NT2/D1 (cell line): ENCODE data around the gene C10orf120.

Experiments used
- DNase-seq: peaks from one replicate; pipeline ENCODE4 v3.0.0-alpha.2; 2011; ENCODE audit warnings: low read depth, low spot score
- H3K27me3 ChIP-seq: 2 replicates; pipeline ENCODE4 v1.6.0; 2011; ENCODE audit warnings: mild to moderate bottlenecking; ENCODE audit not compliant: insufficient read length, insufficient read depth
- H3K36me3 ChIP-seq: 2 replicates; pipeline ENCODE4 v1.6.1; 2011; ENCODE audit warnings: mild to moderate bottlenecking, low read length, mixed read lengths; ENCODE audit not compliant: insufficient read depth, insufficient read length
- H3K4me1 ChIP-seq: 2 replicates; pipeline ENCODE4 v1.5.1; 2011; ENCODE audit not compliant: insufficient read depth, insufficient read length
- H3K4me3 ChIP-seq: 2 replicates; pipeline ENCODE4 v1.5.1; 2011; ENCODE audit warnings: low read depth; ENCODE audit not compliant: insufficient read length
- H3K9ac ChIP-seq: 2 replicates; pipeline ENCODE4 v1.6.0; 2011; ENCODE audit warnings: low read depth; ENCODE audit not compliant: insufficient read length
- H3K9me3 ChIP-seq: 2 replicates; pipeline ENCODE4 v1.5.1; 2011; ENCODE audit warnings: mild to moderate bottlenecking, low read length; ENCODE audit not compliant: insufficient read depth
- SUZ12 ChIP-seq: IDR thresholded peaks from 2 replicates; pipeline ENCODE4 v1.6.1; 2011; ENCODE audit not compliant: insufficient read length, insufficient read depth; ENCODE audit errors: extremely low read depth
- YY1 ChIP-seq: IDR thresholded peaks from 2 replicates; pipeline ENCODE4 v1.6.1; 2011; ENCODE audit not compliant: insufficient read length, insufficient read depth
- ZNF274 ChIP-seq: IDR thresholded peaks from 2 replicates; pipeline ENCODE4 v1.6.1; 2011; ENCODE audit warnings: mild to moderate bottlenecking, low read depth, low read length

Gene C10orf120

GRCh38 chr10:122663516-122664130 lies 36.0 kb downstream of the C10orf120 start:
- DNase-seq: no peak
- H3K27me3 ChIP-seq: no peaks in the 10 kb centered on the region
- no peaks in the 10 kb centered on the region for H3K9me3 ChIP-seq
- TF ChIP-seq YY1 (no peak), ZNF274 (no peak), SUZ12 (no peak)
- no peak overlapping the region for H3K9ac ChIP-seq
- H3K4me1 ChIP-seq: peaks cover 2% of the 10 kb centered on the region
- no peaks in the 10 kb centered on the region for H3K36me3 ChIP-seq
- H3K4me3 ChIP-seq: no peak overlapping the region

- H3K27me3 ChIP-seq: no peaks in the 10 kb centered on the region
- no peak overlapping the region for H3K9ac ChIP-seq
- no peaks in the 10 kb centered on the region for H3K4me1 ChIP-seq
- no peak for DNase-seq
- no peaks in the 10 kb centered on the region for H3K9me3 ChIP-seq
- H3K36me3 ChIP-seq: no peaks in the 10 kb centered on the region
- H3K4me3 ChIP-seq: no peak overlapping the region
- no peak for TF ChIP-seq YY1
- TF ChIP-seq SUZ12: no peak
- TF ChIP-seq ZNF274: no peak
Observed at GRCh38 chr10:122662231-122662630, 37.4 kb downstream of the C10orf120 start.

- Histone ChIP-seq H3K9me3 (no peaks in the 10 kb centered on the region), H3K36me3 (no peaks in the 10 kb centered on the region), H3K27me3 (no peaks in the 10 kb centered on the region), H3K9ac (no peak overlapping the region), H3K4me1 (no peaks in the 10 kb centered on the region), H3K4me3 (no peak overlapping the region)
- no peak for TF ChIP-seq SUZ12
- no peak for TF ChIP-seq ZNF274
- no peak for TF ChIP-seq YY1
- DNase-seq: no peak
Observed at GRCh38 chr10:122660696-122661095, 39.0 kb downstream of the C10orf120 start.

GRCh38 chr10:122659651-122660050 lies 40.0 kb downstream of the C10orf120 start:
- Histone ChIP-seq H3K27me3 (no peaks in the 10 kb centered on the region), H3K4me3 (no peak overlapping the region), H3K9me3 (no peaks in the 10 kb centered on the region), H3K9ac (no peak overlapping the region), H3K4me1 (no peaks in the 10 kb centered on the region), H3K36me3 (no peaks in the 10 kb centered on the region)
- DNase-seq: no peak
- TF ChIP-seq SUZ12 (no peak), ZNF274 (no peak), YY1 (no peak)

GRCh38 chr10:122659126-122659525 lies 40.5 kb downstream of the C10orf120 start:
- Histone ChIP-seq H3K4me3 (no peak overlapping the region), H3K27me3 (no peaks in the 10 kb centered on the region), H3K4me1 (no peaks in the 10 kb centered on the region), H3K9me3 (no peaks in the 10 kb centered on the region), H3K9ac (no peak overlapping the region), H3K36me3 (no peaks in the 10 kb centered on the region)
- TF ChIP-seq ZNF274 (no peak), YY1 (no peak)
- DNase-seq: no peak

- TF ChIP-seq YY1 (no peak), SUZ12 (no peak)
- no peaks in the 10 kb centered on the region for H3K4me1 ChIP-seq
- H3K27me3 ChIP-seq: no peaks in the 10 kb centered on the region
- no peak for DNase-seq
- no peak overlapping the region for H3K9ac ChIP-seq
- no peak overlapping the region for H3K4me3 ChIP-seq
- no peaks in the 10 kb centered on the region for H3K36me3 ChIP-seq
- no peaks in the 10 kb centered on the region for H3K9me3 ChIP-seq
Observed at GRCh38 chr10:122658356-122659049, 41.1 kb downstream of the C10orf120 start.

GRCh38 chr10:122657729-122658128 lies 41.9 kb downstream of the C10orf120 start:
- H3K4me1 ChIP-seq: no peaks in the 10 kb centered on the region
- TF ChIP-seq SUZ12 (no peak), YY1 (no peak), ZNF274 (no peak)
- H3K9ac ChIP-seq: no peak overlapping the region
- no peaks in the 10 kb centered on the region for H3K36me3 ChIP-seq
- no peaks in the 10 kb centered on the region for H3K27me3 ChIP-seq
- no peak for DNase-seq
- no peak overlapping the region for H3K4me3 ChIP-seq
- H3K9me3 ChIP-seq: no peaks in the 10 kb centered on the region

GRCh38 chr10:122657255-122657654 lies 42.4 kb downstream of the C10orf120 start:
- Histone ChIP-seq H3K9me3 (no peaks in the 10 kb centered on the region), H3K4me1 (no peaks in the 10 kb centered on the region), H3K4me3 (no peak overlapping the region), H3K36me3 (no peaks in the 10 kb centered on the region), H3K9ac (no peak overlapping the region), H3K27me3 (no peaks in the 10 kb centered on the region)
- DNase-seq: no peak
- TF ChIP-seq ZNF274 (no peak), SUZ12 (no peak), YY1 (no peak)
